Measurements from ENCODE around the gene ACTL7A. TPM values are rescaled to one million over a fixed set of nuclear protein-coding genes. Genes with fewer than 3 reads are reported as not detected.
"Not testable (repeated sequence)": the region's sequence is repeated elsewhere in the genome, so short reads cannot be mapped to it uniquely, and the experiment has no call there.

The ACTL7A gene
- total RNA-seq, 2 donors from 2014 or later = not detected

DNA sequence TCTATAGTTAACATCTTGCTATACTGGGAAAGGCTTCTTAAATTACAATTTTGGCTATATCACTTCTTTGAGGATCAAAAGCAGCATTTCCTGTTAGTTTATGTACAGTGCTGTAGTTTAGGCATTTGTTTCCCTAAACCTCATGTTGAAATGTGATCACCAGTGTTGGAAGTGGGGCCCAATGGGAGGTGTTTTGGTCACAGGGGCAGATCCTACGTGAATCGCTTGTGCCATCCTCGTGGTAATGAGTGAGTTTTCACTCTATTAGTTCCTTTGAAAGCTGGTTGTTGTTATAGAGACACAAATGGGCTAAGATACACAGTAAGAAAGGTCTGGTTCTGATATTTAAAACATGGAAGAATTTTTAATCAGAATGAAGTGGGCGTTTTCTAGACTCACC, 5.8 kb downstream of the ACTL7A start:
- H3K27me3 Mint-ChIP-seq = no peaks in the 10 kb centered on the region
- ATAC-seq (no peak), DNase-seq (no peak)
- no peak overlapping the region for H3K4me3 Mint-ChIP-seq
- H3K27ac Mint-ChIP-seq = no peak overlapping the region
- peaks cover 2% of the 10 kb centered on the region for H3K4me1 Mint-ChIP-seq
- no peaks in the 10 kb centered on the region for H3K9me3 ChIP-seq (ENCODE audit: control insufficient read depth, low read length, poor library complexity, severe bottlenecking)
- H3K36me3 Mint-ChIP-seq (ENCODE audit: low read depth) = peaks cover 11% of the 10 kb centered on the region

- H3K4me3 Mint-ChIP-seq = no peak overlapping the region
- no peak for DNase-seq
- H3K4me1 Mint-ChIP-seq = peaks cover 2% of the 10 kb centered on the region
- H3K27me3 Mint-ChIP-seq = no peaks in the 10 kb centered on the region
- ATAC-seq = no peak
- H3K27ac Mint-ChIP-seq = no peak overlapping the region
- no peaks in the 10 kb centered on the region for H3K9me3 ChIP-seq (ENCODE audit: control insufficient read depth, low read length, poor library complexity, severe bottlenecking)
- peaks cover 11% of the 10 kb centered on the region for H3K36me3 Mint-ChIP-seq (ENCODE audit: low read depth)
Measured at GRCh38 chr9:108869092-108869725, 7.1 kb downstream of the ACTL7A start.

DNA sequence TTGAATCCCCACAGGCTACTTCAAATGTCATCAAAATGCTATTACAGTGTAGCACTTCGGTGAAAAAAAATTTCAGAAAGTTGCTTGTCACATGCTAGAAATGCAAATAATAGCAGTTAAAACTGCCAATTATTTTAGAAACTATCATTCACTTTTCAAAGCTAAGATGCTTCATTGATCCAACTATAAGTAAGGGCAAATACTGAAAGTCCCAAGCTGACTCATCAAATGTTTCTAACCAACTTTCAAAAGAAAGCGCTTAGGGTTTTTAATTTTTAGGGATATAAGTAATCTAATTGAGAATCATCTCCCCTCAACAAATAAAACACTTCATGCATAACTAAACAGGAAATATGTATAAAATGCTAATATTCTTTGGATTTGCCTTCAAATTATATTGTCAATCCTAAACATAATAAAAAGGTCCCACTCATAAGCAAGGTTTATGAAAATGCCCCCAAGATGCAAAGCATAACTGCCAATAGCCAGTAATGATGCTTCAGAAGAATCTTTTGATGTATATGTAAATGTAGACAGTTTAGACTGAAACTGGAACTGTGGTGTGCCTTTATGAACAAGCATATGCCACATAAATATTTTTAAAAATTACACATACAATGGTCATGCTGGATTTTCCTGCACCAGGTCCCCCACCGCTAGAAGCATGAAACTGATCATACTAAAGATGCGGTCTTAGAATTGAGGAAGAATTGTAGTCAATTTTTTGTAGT, 12.2 kb downstream of the ACTL7A start:
- Mint-ChIP-seq H3K4me3 (no peak overlapping the region), H3K4me1 (no peaks in the 10 kb centered on the region), H3K36me3 (ENCODE audit: low read depth) (peaks cover 10% of the 10 kb centered on the region), H3K27me3 (no peaks in the 10 kb centered on the region), H3K27ac (no peak overlapping the region)
- no peak for DNase-seq
- H3K9me3 ChIP-seq (ENCODE audit: control insufficient read depth, low read length, poor library complexity, severe bottlenecking) = no peaks in the 10 kb centered on the region
- ATAC-seq = no peak

DNA sequence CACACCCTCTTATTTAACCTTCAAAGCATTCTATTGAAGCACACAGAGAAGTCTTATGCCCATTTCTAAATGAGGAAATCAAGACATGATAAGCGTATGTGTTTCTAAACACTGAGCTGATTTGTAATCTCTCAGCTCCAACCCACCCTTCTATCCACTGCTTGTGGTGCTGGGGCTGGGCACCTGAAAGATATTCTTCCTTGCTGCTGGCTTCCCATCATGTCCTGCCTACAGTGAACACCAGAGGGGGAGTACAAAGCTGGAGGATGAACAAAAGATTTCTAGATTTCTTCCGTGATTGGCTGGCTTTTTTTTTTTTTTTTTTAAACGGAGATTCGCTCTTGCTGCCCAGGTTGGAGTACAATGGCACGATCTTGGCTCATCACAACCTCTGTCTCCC, 14.4 kb downstream of the ACTL7A start:
- ATAC-seq = no peak
- Mint-ChIP-seq H3K27ac (no peak overlapping the region), H3K36me3 (ENCODE audit: low read depth) (peaks cover 13% of the 10 kb centered on the region), H3K4me1 (no peaks in the 10 kb centered on the region), H3K27me3 (no peaks in the 10 kb centered on the region), H3K4me3 (no peak overlapping the region)
- no peaks in the 10 kb centered on the region for H3K9me3 ChIP-seq (ENCODE audit: control insufficient read depth, low read length, poor library complexity, severe bottlenecking)
- DNase-seq = no peak

GRCh38 chr9:108877524-108877923, 15.5 kb downstream of the ACTL7A start:
- Mint-ChIP-seq H3K27me3 (no peaks in the 10 kb centered on the region), H3K4me3 (no peak overlapping the region), H3K27ac (no peak overlapping the region), H3K36me3 (ENCODE audit: low read depth) (peaks cover 6% of the 10 kb centered on the region), H3K4me1 (no peaks in the 10 kb centered on the region)
- H3K9me3 ChIP-seq (ENCODE audit: control insufficient read depth, low read length, poor library complexity, severe bottlenecking) = no peaks in the 10 kb centered on the region
- DNase-seq (no peak), ATAC-seq (no peak)

- Mint-ChIP-seq H3K4me3 (no peak overlapping the region), H3K4me1 (no peaks in the 10 kb centered on the region), H3K36me3 (ENCODE audit: low read depth) (peaks cover 11% of the 10 kb centered on the region), H3K27ac (no peak overlapping the region), H3K27me3 (no peaks in the 10 kb centered on the region)
- DNase-seq (no peak), ATAC-seq (no peak)
- H3K9me3 ChIP-seq (ENCODE audit: control insufficient read depth, low read length, poor library complexity, severe bottlenecking) = no peaks in the 10 kb centered on the region
Measured at GRCh38 chr9:108880738-108881316, 18.8 kb downstream of the ACTL7A start.

DNA sequence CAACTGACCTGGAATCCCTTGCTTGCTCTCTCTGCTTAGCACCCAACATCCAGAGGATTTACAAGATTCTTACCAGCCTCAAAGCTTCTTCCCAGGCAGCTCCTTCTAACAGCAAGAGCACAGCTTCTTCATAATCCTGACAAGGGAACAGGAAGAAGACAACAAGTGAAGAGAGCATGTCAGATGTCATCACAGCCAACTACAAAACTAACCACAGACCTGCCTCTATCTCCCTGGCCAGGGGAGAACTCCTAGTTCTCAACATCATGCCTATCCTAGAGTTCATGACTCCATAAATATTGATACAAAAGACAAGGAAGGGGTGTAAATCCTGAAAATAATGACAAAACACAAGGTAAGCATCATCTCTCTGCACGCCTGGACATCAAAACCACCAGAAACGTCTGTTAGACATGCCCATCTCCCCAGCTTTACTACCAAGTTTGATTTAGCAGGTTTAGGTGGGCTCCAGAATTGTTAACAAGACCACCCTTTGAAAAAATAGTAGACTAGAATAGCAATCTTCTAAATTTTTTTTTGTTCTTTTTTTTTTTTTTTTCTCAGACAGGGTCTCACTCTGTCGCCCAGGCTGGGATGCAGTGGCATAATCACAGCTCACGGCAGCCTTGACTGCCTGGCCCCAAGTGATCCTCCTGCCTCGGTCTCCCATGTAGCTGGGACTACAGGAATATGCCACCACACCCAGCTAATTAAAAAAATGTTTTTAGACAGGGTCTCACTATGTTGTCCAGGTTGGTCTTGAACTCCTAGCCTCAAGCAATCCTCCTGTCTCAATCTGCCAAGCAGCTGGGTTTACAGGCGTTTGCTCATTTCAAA, 20.2 kb downstream of the ACTL7A start:
- no peaks in the 10 kb centered on the region for H3K27me3 Mint-ChIP-seq
- DNase-seq (no peak), ATAC-seq (no peak)
- H3K9me3 ChIP-seq (ENCODE audit: control insufficient read depth, low read length, poor library complexity, severe bottlenecking) = no peaks in the 10 kb centered on the region
- peaks cover 11% of the 10 kb centered on the region for H3K36me3 Mint-ChIP-seq (ENCODE audit: low read depth)
- no peak overlapping the region for H3K4me3 Mint-ChIP-seq
- H3K27ac Mint-ChIP-seq = no peak overlapping the region
- no peaks in the 10 kb centered on the region for H3K4me1 Mint-ChIP-seq

DNA sequence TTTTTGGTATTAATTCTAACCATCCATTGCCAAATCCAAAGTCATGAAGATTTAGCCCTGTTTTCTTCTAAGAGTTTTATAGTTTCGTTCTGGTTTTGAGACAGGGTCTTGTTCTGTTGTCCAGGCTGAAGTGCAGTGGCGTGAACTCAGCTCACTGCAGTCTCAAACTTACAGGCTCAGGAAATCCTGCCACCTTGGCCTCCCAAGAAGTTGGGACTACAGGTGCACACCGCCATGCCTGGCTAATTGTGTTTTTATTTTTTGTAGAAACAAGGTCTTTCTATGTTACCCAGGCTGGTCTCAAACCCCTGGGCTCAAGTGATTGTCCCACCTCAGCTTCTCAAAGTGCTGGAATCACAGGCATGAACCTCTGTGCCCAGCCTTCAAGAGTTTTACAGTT, 21.0 kb downstream of the ACTL7A start:
- DNase-seq = no peak
- Mint-ChIP-seq H3K4me1 (no peaks in the 10 kb centered on the region), H3K36me3 (ENCODE audit: low read depth) (peaks cover 14% of the 10 kb centered on the region), H3K27ac (no peak overlapping the region), H3K4me3 (no peak overlapping the region), H3K27me3 (no peaks in the 10 kb centered on the region)
- H3K9me3 ChIP-seq (ENCODE audit: control insufficient read depth, low read length, poor library complexity, severe bottlenecking) = no peaks in the 10 kb centered on the region
- ATAC-seq = no peak

GRCh38 chr9:108884701-108885100, 22.6 kb downstream of the ACTL7A start:
- Mint-ChIP-seq H3K4me3 (no peak overlapping the region), H3K36me3 (ENCODE audit: low read depth) (peaks cover 12% of the 10 kb centered on the region), H3K4me1 (no peaks in the 10 kb centered on the region), H3K27ac (no peak overlapping the region), H3K27me3 (no peaks in the 10 kb centered on the region)
- ATAC-seq (no peak), DNase-seq (no peak)
- H3K9me3 ChIP-seq (ENCODE audit: control insufficient read depth, low read length, poor library complexity, severe bottlenecking) = no peaks in the 10 kb centered on the region

DNA sequence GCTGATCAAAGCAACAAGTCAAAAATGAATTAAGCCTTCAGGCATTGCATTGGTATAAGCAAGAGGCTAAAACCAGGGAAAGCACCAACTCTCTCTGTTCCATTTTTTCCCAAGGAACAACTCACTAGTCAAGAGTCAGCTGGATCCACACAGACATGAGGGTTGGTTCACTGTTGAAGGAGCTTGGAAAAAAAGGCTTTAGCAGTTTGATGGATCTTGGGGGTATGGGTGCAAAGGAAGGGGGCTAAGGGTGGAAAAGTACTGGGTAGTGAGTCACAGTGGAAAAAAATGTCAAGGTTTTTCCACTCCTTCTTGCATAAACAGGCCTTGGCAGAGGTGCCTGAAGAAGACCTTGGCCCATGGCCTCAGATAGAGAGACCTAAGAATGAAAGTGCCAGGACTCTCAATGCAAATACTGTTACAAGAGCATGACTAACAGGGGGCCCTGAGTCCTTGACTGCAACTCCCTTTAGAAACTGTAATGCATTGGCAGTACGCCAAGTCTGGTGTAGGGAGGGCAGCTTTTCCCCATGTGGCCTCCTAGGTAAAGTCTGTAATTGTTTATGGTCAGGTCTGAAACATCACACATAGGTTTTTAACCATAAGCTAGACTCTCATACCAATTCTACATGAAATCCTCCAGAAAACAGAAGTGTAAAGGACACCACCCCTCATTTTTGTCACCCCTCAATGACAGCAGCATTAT, 23.7 kb downstream of the ACTL7A start:
- H3K27ac Mint-ChIP-seq = peak overlapping the region; percentile 49

DNA sequence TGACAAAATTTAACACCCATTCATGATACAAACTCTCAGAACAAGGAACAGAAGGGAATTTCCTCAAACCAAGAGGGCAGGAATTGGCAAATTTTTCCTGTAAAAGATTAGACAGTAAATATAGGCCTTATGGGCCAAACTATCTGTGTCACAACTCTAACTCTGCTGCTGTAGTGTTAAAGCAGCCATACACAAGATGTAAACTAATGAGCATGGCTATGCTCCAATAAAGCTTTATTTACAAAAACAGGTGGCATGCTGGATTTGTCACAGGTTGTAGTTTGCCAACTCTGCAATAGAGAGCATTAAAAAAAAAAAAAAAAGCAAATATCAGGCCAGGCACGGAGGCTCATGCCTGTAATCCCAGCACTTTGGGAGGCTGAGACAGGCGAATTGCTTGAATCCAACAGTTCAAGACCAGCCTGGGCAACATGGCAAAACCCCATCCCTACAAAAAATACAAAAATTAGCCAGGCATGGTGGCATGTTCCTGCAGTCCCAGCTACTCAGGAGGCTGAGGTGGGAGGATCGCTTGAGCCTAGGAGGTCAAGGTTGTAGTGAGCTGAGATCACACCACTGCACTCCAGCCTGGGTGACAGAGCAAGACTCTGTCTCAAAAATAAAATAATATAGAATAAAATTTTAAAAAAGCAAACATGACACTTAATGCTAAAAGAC, 24.7 kb downstream of the ACTL7A start:
- DNase-seq; ATAC-seq; H3K4me1 Mint-ChIP-seq; H3K27ac Mint-ChIP-seq; H3K27me3 Mint-ChIP-seq; H3K4me3 Mint-ChIP-seq; H3K9me3 ChIP-seq (ENCODE audit: control insufficient read depth, low read length, poor library complexity, severe bottlenecking): not testable (repeated sequence)
- H3K36me3 Mint-ChIP-seq (ENCODE audit: low read depth) = peaks cover 18% of the 10 kb centered on the region

More for the DNA sequence above, 23.7 kb downstream of the ACTL7A start:
- Mint-ChIP-seq H3K36me3 (ENCODE audit: low read depth) (peaks cover 15% of the 10 kb centered on the region), H3K27me3 (no peaks in the 10 kb centered on the region), H3K4me1 (peaks cover 2% of the 10 kb centered on the region), H3K4me3 (peak overlapping the region; percentile 3)
- no peaks in the 10 kb centered on the region for H3K9me3 ChIP-seq (ENCODE audit: control insufficient read depth, low read length, poor library complexity, severe bottlenecking)
- no peak for DNase-seq
- no peak for ATAC-seq

DNA sequence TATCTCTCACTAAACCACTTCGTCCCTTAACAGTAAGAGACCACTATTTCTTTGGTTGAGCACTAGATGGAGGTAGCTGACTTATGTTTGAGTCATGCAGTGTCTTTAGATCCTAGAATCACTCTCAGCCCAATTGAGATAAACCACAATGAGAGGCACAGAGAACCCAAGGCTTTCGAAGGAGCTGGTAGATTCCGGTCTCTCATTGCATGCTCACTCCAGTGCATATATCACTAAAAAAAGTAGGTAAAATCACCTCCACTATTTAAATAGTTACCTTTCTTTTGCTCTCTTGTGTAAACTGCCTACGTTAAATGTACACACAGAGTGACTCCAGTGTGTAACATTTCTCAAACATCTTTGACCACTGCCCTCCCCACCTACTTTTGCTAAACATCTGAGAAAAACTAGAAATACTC, 27.6 kb downstream of the ACTL7A start:
- no peaks in the 10 kb centered on the region for H3K9me3 ChIP-seq (ENCODE audit: control insufficient read depth, low read length, poor library complexity, severe bottlenecking)
- peaks cover 5% of the 10 kb centered on the region for H3K4me1 Mint-ChIP-seq
- no peaks in the 10 kb centered on the region for H3K27me3 Mint-ChIP-seq
- H3K36me3 Mint-ChIP-seq (ENCODE audit: low read depth) = peaks cover 25% of the 10 kb centered on the region
- H3K4me3 Mint-ChIP-seq = no peak overlapping the region
- H3K27ac Mint-ChIP-seq = peak overlapping the region; percentile 11
- DNase-seq (no peak), ATAC-seq (no peak)

All from T-helper 17 cell (primary cell).